ENCODE results near the gene CHRNB1. TPM values are rescaled to one million over a fixed set of nuclear protein-coding genes. Genes with fewer than 3 reads are reported as not detected.

The CHRNB1 gene
- total and polyA plus RNA-seq, 2 experiments from 2014 or later = 11.1 to 11.2 TPM

DNA sequence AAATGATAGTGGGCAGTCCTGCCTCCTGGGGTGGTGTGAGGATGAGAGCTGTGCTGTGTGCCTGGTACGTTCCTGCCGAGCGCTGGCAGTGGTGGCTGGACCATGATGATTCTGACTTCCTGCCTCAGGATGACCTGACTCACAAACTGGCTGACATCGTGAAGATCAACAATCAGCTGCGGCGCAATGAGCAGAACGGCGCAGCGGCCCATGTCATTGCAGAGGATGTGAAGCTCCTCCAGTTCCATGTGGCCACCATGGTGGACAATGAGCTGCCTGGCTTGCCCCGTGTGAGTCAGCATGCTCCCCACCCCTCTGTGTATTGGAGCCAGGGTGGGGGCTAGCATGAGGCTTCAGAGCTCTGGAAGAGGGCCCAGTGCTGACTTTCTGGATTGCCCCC lies 52.4 kb downstream of the CHRNB1 start (continued):
- TF ChIP-seq, protein P1, sequence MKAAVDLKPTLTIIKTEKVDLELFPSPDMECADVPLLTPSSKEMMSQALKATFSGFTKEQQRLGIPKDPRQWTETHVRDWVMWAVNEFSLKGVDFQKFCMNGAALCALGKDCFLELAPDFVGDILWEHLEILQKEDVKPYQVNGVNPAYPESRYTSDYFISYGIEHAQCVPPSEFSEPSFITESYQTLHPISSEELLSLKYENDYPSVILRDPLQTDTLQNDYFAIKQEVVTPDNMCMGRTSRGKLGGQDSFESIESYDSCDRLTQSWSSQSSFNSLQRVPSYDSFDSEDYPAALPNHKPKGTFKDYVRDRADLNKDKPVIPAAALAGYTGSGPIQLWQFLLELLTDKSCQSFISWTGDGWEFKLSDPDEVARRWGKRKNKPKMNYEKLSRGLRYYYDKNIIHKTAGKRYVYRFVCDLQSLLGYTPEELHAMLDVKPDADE (IDR thresholded peaks at IDR 0.05) = no peak
- TF ChIP-seq STAT1 (IDR thresholded peaks at IDR 0.05; ENCODE audit: unreplicated experiment) (no peak), ZNF114 (CRISPR knock-in tag; IDR thresholded peaks at IDR 0.05) (no peak), EZH2phosphoT487 (IDR thresholded peaks at IDR 0.05; ENCODE audit: unreplicated experiment) (no peak), EZH2 (IDR thresholded peaks at IDR 0.05; ENCODE audit: low read depth, unreplicated experiment) (no peak)
- TF ChIP-seq, protein P2, sequence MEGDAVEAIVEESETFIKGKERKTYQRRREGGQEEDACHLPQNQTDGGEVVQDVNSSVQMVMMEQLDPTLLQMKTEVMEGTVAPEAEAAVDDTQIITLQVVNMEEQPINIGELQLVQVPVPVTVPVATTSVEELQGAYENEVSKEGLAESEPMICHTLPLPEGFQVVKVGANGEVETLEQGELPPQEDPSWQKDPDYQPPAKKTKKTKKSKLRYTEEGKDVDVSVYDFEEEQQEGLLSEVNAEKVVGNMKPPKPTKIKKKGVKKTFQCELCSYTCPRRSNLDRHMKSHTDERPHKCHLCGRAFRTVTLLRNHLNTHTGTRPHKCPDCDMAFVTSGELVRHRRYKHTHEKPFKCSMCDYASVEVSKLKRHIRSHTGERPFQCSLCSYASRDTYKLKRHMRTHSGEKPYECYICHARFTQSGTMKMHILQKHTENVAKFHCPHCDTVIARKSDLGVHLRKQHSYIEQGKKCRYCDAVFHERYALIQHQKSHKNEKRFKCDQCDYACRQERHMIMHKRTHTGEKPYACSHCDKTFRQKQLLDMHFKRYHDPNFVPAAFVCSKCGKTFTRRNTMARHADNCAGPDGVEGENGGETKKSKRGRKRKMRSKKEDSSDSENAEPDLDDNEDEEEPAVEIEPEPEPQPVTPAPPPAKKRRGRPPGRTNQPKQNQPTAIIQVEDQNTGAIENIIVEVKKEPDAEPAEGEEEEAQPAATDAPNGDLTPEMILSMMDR (conservative IDR thresholded peaks at IDR 0.05; ENCODE audit: low read depth in 2 of 2) = no peak

DNA sequence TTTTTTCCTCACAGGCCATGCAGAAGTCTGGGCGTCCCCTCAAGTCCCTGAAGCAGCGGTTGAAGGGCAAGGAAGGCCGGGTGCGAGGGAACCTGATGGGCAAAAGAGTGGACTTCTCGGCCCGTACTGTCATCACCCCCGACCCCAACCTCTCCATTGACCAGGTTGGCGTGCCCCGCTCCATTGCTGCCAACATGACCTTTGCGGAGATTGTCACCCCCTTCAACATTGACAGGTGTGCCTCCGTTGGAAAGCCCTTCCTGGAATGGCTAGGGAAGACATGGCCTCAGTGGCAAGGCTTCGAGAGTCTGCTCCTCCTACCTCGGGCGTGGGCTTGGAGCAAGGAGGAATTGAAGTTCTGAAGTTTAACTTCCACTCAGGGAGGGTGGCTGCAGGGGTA lies 52.8 kb downstream of the CHRNB1 start:
- no peak for DNase-seq (ENCODE audit: low spot score)
- H3K27ac ChIP-seq (ENCODE audit: low read depth) = no peak overlapping the region
- no peak for ATAC-seq
- H3K4me2 ChIP-seq = no peak overlapping the region
- H4K20me1 ChIP-seq (replicated peaks; ENCODE audit: insufficient read depth) = peaks cover 13% of the 10 kb centered on the region
- H3K4me1 ChIP-seq (ENCODE audit: insufficient read depth) = no peaks in the 10 kb centered on the region
- no peak overlapping the region for H3K4me3 ChIP-seq
- no peak overlapping the region for H3K4me3 Mint-ChIP-seq
- H3K9me3 Mint-ChIP-seq = no peaks in the 10 kb centered on the region; the same call in 2 of the 3 replicates
- peaks cover 42% of the 10 kb centered on the region for H3K36me3 ChIP-seq (ENCODE audit: insufficient read depth)
- H3K79me2 ChIP-seq (replicated peaks; ENCODE audit: insufficient read depth) = peaks cover 34% of the 10 kb centered on the region
- H3K27me3 Mint-ChIP-seq (ENCODE audit: insufficient read depth, low read depth, poor library complexity) = peaks cover 8% of the 10 kb centered on the region
- H3F3A ChIP-seq (replicated peaks; ENCODE audit: low read depth) = 0 out of 2 replicates have a peak, but pooled peaks cover 9% of the 10 kb centered on the region
- peaks cover 88% of the 10 kb centered on the region for H3K36me3 Mint-ChIP-seq (ENCODE audit: low read depth)
- no peaks in the 10 kb centered on the region for H3K9me2 ChIP-seq (ENCODE audit: insufficient read depth)
- no peak overlapping the region for H3K27ac Mint-ChIP-seq
- no peak overlapping the region for H2AFZ ChIP-seq
- H3K27me3 ChIP-seq (ENCODE audit: insufficient read depth) = no peaks in the 10 kb centered on the region
- H3K4me1 Mint-ChIP-seq = no peaks in the 10 kb centered on the region; the same call in 2 of the 3 replicates
- TF ChIP-seq EZH2 (IDR thresholded peaks at IDR 0.05; ENCODE audit: low read depth, unreplicated experiment) (no peak), JUNB (IDR thresholded peaks at IDR 0.05; ENCODE audit: unreplicated experiment) (no peak), CREB1 (CRISPR knock-in tag; IDR thresholded peaks at IDR 0.05; ENCODE audit: low read depth) (no peak), POLR2AphosphoS5 (IDR thresholded peaks at IDR 0.05; ENCODE audit: low read depth) (no peak), STAT1 (IDR thresholded peaks at IDR 0.05; ENCODE audit: unreplicated experiment) (no peak)
- TF ChIP-seq, protein P2 (conservative IDR thresholded peaks at IDR 0.05; ENCODE audit: low read depth in 2 of 2) = no peak
- TF ChIP-seq, protein P3, sequence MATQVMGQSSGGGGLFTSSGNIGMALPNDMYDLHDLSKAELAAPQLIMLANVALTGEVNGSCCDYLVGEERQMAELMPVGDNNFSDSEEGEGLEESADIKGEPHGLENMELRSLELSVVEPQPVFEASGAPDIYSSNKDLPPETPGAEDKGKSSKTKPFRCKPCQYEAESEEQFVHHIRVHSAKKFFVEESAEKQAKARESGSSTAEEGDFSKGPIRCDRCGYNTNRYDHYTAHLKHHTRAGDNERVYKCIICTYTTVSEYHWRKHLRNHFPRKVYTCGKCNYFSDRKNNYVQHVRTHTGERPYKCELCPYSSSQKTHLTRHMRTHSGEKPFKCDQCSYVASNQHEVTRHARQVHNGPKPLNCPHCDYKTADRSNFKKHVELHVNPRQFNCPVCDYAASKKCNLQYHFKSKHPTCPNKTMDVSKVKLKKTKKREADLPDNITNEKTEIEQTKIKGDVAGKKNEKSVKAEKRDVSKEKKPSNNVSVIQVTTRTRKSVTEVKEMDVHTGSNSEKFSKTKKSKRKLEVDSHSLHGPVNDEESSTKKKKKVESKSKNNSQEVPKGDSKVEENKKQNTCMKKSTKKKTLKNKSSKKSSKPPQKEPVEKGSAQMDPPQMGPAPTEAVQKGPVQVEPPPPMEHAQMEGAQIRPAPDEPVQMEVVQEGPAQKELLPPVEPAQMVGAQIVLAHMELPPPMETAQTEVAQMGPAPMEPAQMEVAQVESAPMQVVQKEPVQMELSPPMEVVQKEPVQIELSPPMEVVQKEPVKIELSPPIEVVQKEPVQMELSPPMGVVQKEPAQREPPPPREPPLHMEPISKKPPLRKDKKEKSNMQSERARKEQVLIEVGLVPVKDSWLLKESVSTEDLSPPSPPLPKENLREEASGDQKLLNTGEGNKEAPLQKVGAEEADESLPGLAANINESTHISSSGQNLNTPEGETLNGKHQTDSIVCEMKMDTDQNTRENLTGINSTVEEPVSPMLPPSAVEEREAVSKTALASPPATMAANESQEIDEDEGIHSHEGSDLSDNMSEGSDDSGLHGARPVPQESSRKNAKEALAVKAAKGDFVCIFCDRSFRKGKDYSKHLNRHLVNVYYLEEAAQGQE (IDR thresholded peaks at IDR 0.05; ENCODE audit: unreplicated experiment) = no peak

All from GM23338 (cell line).